NCI-H526 treated with DMSO at 0.1 percent for 48 hours (cell line): ENCODE results near the gene MICU2.
"Not testable (repeated sequence)": the region's sequence is repeated elsewhere in the genome, so short reads cannot be mapped to it uniquely, and the experiment has no call there.

Experiments
- DNase-seq: peaks from one replicate; lab custom pipeline; 2025; lab: John Stamatoyannopoulos, UW

The MICU2 gene

DNA sequence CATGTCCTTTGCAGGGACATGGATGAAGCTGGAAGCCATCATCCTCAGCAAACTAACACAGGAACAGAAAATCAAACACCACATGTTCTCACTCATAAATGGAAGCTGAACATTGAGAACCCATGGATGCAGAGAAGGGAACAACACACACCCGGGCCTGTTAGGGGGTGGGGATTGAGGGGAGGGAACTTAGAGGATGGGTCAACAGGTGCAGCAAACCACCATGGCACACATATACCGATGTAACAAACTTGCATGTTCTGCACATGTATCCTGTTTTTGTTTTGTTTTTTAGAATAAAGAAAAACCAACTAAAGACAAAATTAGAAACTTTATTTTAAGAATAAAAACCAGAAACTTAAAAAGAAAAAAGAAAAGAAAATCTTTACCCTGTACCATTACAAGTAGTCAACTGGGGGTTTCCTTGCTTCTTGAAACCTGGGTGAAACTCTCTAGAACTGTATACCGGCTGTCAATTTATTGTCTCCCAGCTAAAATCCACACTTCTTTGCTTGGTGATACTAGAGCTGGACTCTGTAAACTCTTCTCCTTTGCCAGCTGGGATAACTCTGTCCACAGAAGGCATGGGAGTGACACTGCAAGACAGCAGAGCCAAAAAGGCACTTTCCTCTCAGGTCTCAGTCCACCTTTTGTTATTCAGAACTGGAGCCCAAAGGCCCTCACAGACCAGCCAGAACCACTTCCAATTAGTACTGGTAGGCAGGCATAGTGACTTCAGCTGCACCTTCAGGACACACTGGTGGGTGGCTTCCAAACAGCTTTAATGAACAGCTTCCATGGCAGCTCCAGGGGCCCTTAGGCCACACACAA, 9.0 kb downstream of the MICU2 start:
- DNase-seq, result no peak

DNA sequence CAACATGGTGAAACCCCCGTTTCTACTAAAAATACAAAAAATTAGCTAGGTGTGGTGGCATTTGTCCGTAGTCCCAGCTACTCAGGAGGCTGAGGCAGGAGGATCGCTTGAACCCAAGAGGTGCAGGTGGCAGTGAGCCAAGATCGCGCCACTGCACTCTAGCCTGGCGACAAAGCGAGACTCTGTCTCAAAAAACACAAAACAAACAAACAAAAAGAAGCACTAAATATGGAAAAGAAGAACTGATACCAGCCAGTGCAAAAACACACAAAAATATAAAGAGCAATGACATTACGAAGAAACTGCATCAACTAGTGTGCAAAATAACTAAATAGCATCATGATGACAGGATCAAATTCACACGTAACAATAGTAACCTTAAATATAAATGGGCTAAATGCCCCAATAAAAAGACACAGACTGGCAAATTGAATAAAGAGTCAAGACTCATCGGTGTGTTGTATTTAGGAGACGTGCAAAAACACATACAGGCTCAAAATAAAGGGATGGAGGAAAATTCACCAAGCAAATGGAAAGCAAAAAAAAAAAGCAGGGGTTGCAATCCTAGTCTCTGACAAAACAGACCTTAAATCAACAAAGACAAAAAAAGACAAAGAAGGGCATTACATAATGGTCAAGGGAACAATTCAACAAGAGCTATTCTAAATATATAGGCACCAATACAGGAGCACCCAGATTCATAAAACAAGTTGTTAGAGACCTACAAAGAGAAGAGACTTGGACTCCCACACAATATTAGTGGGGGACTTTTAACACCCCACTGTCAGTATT, 13.1 kb downstream of the MICU2 start:
- DNase-seq, result not testable (repeated sequence)

DNA sequence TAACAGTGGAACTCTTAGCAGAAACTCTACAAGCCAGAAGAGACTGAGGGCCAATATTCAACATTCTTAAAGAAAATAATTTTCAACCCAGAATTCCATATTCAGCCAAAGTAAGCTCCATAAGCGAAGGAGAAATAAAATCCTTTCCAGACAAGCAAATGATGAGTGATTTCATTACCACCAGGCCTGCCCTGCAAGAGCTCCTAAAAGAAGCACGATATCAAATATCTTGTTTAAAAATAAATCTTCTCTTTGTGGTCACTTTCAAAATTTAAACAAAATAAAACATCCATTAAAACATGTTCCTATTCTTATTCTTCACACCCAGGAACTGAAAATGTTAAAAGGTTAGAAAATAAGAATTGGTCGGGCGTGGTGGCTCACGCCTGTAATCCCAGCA, 13.7 kb downstream of the MICU2 start:
- no peak for DNase-seq

DNA sequence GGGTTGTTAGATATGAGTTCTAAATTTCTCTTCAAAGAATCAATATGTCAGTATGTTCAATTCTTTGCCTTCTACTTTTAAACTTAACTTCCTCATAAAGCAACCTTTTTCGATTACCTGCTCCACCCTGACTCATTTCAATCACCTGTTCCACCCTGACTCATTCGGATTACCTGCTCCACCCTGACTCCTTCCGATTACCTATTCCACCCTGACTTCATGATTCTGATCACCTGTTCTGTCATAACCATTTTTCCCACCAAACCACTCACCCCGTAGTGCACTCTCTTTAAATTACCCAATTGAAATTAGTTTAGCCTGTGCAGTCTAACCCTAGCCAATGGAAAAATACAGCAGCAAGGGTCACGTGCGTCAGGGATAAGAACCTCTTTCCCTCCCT, 14.5 kb downstream of the MICU2 start:
- DNase-seq, result not testable (repeated sequence)

DNA sequence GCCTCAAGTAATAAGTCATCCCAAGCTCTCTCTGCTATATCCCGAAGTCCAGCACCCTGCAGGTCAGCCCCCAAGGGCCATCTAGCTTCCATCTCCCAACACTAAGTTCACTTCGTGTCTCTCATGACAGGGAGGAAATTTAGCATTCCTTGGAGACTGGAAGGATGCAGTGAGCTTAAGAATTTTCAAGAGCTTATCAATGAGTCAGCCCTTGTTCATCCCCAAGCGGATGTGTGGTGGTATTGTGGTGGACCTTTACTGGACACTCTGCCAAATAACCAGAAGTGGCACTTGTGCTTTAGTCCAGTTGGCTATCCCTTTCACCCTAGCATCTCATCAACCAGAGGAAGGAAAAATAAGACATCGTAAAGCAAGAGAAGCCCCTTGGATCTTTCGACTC, 15.6 kb downstream of the MICU2 start:
- not testable (repeated sequence) for DNase-seq

DNA sequence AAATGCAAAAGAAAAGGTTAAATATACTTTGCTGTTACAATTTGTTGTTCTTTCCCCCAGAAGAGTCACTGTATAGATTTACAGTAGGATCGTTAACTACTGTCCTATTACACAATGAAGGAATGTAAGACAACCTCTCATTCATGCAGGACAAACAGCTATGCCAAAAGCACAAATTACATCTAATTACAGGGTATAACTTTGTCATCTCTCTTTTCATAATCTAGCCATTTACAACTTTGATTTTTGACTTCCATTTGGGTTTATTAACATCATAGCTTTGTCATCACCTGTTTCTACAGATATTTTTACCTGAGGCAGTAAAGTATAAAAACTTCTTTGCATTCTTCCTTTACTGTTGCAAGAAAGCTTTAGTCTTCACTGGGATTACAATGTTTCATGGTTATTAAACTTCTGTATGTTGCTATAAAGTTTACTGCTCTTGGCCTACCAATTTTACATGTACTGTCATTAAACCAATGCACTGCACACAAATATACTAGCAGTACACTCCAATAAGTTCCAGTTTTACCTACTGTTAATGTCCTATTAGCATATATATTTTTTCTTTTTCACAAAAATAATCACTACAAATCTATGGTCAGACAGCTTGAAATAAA, 18.9 kb downstream of the MICU2 start:
- DNase-seq, result no peak

DNA sequence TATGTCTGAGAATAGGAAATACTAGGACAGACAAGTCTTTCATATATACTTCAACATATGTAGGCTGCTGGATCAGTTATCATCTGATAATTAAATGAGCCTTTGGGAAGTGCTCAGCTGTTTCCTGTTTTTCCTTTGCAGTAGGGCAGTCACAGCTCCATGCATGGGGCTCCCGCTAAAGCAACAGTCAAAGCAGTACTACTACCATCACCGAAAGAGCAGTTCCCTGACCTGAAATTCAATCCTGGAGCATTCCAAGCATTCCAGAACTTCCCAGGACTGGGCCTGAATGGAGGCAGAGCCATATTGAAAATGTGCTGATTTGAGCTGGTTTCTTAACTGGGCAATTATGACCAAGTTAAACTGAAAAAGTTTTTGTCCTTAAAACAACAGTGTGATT, 20.5 kb downstream of the MICU2 start:
- DNase-seq, result no peak

DNA sequence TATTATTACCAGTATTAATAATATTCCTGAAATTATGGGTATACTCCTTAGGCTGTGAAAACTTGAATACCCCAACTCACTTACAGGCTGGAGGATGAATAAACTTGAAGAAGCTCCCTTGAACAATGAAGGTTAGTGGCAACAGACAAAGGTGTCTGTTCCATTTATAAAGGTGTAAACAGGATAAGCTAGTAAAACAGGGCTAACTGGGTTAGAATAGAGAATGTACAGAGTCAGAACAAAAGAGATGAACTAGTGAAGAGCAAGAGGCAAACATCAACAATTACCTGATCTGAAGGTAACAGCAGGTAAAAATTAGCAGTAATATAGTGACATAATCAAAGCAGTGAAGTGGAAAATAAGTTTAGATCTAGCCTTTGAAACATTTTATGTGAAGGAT, 23.2 kb downstream of the MICU2 start:
- DNase-seq, result no peak

DNA sequence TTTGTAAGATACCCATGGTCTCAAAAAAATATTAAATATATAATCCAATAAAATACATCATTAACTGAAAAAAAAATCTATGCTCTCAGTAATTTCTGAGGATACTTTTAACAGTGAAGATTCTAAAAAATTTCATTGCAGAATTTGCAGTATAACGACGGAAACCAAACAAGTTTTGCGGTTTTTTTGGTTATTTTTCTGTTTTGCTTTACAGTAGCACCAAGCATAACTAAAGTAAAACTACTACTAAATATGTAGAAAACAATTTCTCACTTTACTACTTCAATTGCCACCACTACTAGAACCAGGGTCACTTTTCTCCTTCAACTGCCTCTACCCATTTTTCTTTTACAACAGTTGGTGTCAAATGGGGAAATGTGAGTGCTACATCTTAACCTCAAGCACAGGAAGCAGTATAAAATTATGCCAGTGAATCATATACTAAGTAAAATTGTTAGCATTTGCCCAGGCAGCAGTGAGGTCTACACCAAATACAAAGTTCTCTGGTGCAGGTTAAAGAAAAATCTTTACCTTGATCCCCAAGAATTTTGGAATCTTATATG, 24.1 kb downstream of the MICU2 start:
- no peak for DNase-seq

DNA sequence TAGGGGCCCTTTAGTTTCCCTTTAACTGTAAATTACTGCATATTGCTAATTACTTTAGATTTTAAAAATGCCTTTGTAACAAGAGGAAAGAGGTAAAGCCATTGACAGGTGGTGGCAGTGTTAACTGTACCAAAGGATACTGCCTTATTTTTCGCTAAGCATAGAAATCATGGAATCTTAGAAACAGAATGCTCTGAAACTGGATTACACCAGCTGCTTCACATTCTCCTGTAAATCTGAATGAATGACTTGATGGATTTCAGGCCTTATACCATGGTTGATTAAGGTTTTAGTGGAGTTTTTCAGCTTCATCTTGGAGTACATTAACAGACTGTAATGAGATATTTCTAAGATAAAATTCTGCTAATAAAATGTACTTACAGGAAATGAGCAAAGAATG, 25.2 kb downstream of the MICU2 start:
- DNase-seq, result no peak

DNA sequence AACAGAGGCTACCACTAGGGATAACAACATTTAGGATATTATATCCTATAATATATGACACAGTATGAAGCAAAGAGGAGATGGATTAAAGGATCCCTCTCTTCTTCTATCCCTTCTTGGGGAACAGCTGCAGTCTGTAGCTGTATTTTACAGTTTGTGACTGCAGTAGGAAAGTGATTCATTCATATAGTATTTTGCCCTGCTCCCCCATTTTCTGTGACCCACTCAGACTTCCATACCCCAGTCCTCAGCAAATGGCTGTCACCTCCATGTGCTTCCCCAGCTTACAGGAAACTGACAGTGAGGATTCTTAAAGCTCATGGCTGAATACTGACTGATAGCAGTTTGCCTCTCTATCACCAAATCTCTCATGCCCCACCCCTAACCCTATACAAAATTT, 27.5 kb downstream of the MICU2 start:
- no peak for DNase-seq

DNA sequence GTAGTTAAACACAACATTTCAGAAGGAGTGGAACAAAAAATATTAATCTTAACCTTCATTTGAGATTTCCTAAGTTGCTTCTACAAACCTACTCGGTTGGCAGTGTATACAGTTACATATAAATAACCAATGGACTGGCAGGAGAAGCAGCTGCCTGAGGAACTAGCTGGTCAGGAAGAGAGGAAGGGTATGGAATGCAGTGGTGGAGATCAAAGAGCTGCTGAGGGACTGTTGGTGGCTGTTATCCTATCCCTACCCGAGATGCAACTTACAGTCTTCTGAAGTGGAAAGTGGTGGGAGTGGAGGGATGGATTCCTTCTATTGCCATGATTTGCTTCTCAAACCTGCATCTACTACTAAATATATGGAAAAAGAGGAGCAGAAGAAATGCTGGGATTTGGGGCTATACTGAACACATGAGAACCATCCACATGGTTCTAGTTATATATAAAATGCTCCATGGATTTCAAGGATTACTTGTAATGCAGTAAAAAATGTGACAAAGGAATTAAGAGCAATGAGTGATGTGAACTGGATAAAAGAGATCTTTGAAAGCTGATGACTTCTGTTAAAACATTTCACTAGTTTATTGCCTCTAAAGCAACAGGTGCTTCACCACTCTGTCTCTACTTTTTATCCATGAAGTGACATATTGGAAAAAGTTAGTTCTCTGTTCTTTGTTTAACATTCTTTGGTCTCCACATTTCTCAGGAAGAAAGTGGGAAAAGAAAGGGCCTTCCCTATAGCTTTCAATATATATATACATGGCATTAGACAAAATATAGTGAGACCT, 29.9 kb downstream of the MICU2 start:
- DNase-seq, result no peak

DNA sequence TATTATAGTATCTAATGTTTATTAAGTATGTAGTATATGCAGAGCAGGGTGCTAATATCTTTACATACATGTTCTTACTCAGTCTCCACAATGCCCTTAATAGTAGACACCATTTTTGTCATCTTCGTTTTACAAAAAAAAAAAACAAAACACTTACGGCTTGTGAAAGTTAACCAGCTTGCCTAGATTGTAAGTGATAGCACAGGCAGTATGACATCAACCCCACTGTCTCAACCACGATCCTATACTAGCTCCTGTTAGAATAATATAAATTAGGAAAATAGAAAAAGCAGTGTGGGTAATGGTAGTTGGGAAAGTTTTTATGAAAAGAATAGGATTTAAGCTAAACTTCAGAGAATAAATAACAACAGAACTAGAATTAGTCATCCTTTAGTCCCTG, 34.3 kb downstream of the MICU2 start:
- DNase-seq, result no peak

DNA sequence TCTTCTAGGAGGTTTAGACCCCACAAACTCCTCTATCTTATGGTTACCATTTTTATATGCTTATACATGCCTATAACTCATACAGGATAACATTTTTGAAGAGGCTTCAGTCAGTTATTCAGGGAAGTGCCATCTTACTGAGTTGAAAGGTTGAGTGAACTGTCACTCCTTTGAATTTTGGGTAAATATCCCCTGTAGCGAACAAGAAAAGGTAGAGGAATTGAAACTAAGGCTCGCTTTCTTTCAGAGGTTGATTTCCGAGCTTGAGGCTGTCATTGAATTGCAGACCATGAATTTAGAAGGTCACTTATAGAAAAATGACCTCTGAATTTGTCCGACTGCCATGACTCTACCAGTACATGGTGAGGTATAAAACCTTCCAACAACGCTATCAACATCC, 35.1 kb downstream of the MICU2 start:
- no peak for DNase-seq

DNA sequence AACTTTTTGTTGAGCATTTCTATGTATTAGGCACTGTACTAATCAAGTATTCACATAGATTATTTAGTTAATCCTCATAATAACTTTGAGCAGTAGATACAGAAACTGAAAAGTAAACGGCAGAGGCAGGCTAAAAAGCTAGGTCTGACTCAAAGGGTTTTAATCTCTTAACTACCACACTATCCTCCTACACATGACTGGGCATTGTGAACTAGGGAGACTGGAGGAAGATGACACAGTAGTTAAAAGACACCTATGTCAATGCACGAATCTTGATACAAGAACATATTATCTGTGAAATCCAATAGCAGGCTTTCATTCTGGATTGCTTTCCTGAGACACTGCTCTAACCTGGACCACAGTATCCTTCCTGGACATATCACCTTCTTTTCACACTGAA, 36.3 kb downstream of the MICU2 start:
- DNase-seq, result no peak

DNA sequence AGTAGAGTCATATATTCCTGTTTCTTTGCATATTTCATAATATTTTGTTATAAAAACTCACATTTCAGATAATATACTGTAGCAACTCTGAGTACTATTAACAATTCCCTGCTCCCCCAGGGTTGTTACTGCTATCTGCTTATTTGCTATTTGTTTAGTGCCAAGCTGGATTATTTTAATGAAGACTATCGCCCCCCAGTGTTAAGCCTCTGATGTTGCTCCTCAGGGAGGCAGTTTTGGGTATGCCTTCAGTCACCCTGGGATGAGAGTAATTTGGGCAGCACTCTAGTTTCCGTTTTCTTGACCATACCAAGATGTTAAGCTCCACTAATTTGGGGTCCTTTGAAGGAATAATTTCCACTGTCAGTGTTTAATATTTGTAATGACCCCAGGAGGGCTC, 46.0 kb downstream of the MICU2 start:
- no peak for DNase-seq

DNA sequence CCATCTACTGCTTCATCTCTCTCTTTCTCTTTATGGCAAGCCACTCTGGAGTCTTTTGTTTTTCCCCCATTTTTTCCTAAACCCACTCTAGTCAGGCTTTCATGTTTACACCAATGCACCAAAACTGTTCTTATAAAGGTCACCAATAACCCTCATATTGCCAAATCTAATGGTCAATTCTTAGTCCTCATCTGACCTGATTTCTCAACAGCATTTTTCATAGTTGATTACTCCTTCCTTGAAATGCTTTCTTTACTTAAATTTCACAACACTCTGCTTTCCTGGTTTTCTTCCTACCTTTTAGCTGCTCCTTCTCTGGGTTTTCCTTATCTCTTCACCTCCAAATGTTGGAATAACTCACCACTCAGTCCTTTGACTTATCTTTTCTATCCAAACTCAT, 47.9 kb downstream of the MICU2 start:
- no peak for DNase-seq

DNA sequence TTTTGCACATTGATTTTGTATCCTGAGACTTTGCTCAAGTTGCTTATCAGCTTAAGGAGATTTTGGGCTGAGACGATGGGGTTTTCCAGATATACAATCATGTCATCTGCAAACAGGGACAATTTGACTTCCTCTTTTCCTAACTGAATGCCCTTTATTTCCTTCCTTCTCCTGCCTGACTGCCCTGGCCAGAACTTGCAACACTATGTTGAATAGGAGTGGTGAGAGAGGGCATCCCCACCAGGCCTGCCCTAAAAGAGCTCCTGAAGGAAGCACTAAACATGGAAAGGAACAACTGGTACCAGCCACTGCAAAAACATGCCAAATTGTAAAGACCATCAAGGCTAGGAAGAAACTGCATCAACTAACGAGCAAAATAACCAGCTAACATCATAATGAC, 50.7 kb downstream of the MICU2 start:
- not testable (repeated sequence) for DNase-seq

DNA sequence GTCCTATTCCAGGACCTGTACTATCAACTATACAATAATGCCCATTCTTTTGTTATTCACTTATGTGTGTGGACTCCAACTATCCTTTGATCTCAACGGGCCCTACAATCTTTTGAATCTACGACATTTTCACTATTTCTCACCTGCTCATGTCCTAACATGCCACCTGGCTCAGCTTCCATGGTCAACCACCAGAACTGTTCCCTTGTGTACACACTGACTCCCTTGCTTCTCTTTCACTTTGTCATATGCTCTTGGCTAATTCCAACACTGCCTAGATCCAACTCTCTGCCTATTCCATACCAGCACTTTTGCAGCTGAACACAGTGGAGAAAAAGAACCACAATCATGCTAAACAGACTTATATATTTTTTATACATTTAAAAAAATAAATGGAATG, 53.1 kb downstream of the MICU2 start:
- DNase-seq, result no peak

DNA sequence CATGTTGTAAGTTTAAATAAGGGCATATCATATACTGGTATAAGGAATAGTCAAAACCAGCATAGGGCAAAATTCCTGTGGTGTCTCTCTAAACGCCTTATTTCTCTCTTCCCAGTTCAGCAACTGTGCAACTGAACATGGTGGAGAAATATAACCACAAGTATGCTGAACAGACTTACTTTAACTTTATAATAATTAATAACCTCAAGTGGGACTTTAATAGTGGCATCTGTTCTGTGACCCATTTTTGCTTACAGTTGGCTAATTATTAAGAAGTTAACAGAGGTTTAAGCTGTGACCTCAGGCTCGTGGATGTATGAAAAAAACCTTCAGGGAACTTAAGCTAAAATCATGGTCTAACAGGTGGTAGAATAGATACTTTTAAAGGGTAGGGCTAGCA, 54.3 kb downstream of the MICU2 start:
- DNase-seq, result no peak

DNA sequence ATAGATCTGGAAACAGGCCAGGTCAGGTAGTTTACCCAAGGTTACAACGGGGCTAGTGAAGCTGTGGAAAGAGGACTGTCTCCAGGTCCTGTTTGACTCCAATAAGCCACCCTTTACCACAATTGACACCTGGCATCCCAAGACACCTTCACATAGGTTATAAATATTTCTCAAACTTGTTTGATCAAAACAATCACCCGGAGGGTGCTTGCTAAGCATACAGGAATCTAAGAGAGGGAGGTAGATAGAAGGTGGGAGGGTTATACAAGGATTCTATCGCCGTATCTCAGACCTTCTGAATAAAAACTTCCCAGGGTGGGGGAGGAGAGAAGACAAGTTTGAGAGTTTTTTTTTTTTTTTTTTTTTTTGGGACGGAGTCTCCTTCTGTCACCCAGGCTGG, 55.4 kb downstream of the MICU2 start:
- DNase-seq, result no peak

DNA sequence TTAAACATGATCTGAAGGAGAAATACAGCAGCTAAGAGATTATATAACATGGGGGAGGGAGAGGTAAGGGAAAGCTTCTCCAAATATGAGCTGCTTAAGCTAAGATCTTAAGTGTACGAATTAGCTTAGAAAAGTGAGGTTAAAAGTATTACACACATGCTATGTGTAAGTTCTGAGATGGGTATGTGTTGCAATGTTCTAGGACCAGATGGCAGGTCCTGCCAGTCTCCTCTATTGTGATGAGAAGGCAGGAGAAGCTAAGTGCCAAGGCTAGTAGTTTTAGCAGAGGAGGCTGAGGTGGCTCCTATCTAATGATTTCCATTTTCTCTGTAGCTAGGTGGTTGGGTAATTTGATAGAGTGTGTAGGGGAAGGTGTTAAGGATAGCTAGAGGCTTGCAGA, 57.6 kb downstream of the MICU2 start:
- no peak for DNase-seq
